GM23338 (cell line): Measurements from ENCODE around the gene TCEAL3. TPM values are rescaled to one million over a fixed set of nuclear protein-coding genes. Genes with fewer than 3 reads are reported as not detected.

ENCODE experiments used
- ATAC-seq: fragments of 200-7000 bp; cut with Tn5 transposase; 3 replicates; pipeline ENCODE4 v1.9.1; 2020
- DNase-seq: peaks from one replicate; pipeline ENCODE4 v3.0.0-alpha.2; 2015; ENCODE audit warnings: low spot score
- H2AFZ ChIP-seq: fragments of 200-600 bp; sonication (generic); 2 replicates; pipeline ENCODE4 v1.8.0; 2016; ENCODE audit warnings: antibody characterized with exemption, mild to moderate bottlenecking, moderate library complexity
- H3F3A ChIP-seq: fragments of 200-600 bp; sonication (generic); replicated peaks from 2 replicates; pipeline ENCODE4 v1.8.0; 2017; ENCODE audit warnings: antibody characterized with exemption, mixed run types, low read depth
- H3K27ac ChIP-seq: fragments of 200-600 bp; sonication (generic); 2 replicates; pipeline ENCODE4 v1.6.1; 2016; ENCODE audit warnings: low read depth
- H3K27me3 ChIP-seq: fragments of 200-600 bp; sonication (generic); 2 replicates; pipeline ENCODE4 v1.8.0; 2016; ENCODE audit warnings: mild to moderate bottlenecking, mixed run types, moderate library complexity; ENCODE audit not compliant: insufficient read depth
- H3K36me3 ChIP-seq: fragments of 200-600 bp; sonication (generic); 2 replicates; pipeline ENCODE4 v1.8.0; 2016; ENCODE audit warnings: mild to moderate bottlenecking; ENCODE audit not compliant: insufficient read depth
- H3K4me1 ChIP-seq: fragments of 200-600 bp; sonication (generic); 2 replicates; pipeline ENCODE4 v1.8.0; 2016; ENCODE audit warnings: mild to moderate bottlenecking, moderate library complexity; ENCODE audit not compliant: insufficient read depth
- H3K4me2 ChIP-seq: fragments of 200-600 bp; sonication (generic); 2 replicates; pipeline ENCODE4 v1.7.1; 2017; ENCODE audit warnings: mixed run types
- H3K4me3 ChIP-seq: fragments of 200-600 bp; sonication (generic); 2 replicates; pipeline ENCODE4 v1.6.1; 2016; ENCODE audit warnings: mixed run types
- H3K79me2 ChIP-seq: fragments of 200-600 bp; sonication (generic); replicated peaks from 2 replicates; pipeline ENCODE4 v1.8.0; 2017; ENCODE audit warnings: mild to moderate bottlenecking; ENCODE audit not compliant: insufficient read depth
- H3K9me2 ChIP-seq: fragments of 200-600 bp; sonication (generic); 2 replicates; pipeline ENCODE4 v1.8.0; 2017; ENCODE audit not compliant: insufficient read depth
- H4K20me1 ChIP-seq: fragments of 200-600 bp; sonication (generic); replicated peaks from 2 replicates; pipeline ENCODE4 v1.8.0; 2017; ENCODE audit warnings: mild to moderate bottlenecking; ENCODE audit not compliant: insufficient read depth
- H3K27ac Mint-ChIP-seq: 2 replicates; pipeline ENCODE4 v1.8.0; 2020; ENCODE audit warnings: inconsistent platforms, mild to moderate bottlenecking, moderate library complexity, mixed read lengths
- H3K27me3 Mint-ChIP-seq: 3 replicates; pipeline ENCODE4 v1.8.0; 2022; ENCODE audit warnings: low read depth, mild to moderate bottlenecking, moderate library complexity, mixed read lengths, inconsistent platforms; ENCODE audit not compliant: insufficient read depth, poor library complexity
- H3K36me3 Mint-ChIP-seq: 3 replicates; pipeline ENCODE4 v1.8.0; 2021; ENCODE audit warnings: low read depth, mild to moderate bottlenecking, inconsistent platforms, moderate library complexity, mixed read lengths
- H3K4me1 Mint-ChIP-seq: 3 replicates; pipeline ENCODE4 v1.8.0; 2020; ENCODE audit warnings: mild to moderate bottlenecking, inconsistent platforms, mixed read lengths
- H3K4me3 Mint-ChIP-seq: 3 replicates; pipeline ENCODE4 v1.8.0; 2021; ENCODE audit warnings: moderate library complexity, mild to moderate bottlenecking, inconsistent platforms, mixed read lengths
- H3K9me3 Mint-ChIP-seq: 3 replicates; pipeline ENCODE4 v1.8.0; 2020; ENCODE audit warnings: moderate library complexity, mild to moderate bottlenecking, inconsistent platforms, mixed read lengths
- CREB1 ChIP-seq: fragments of 250-450 bp; sonication (Bioruptor Pico); IDR thresholded peaks from 2 replicates; pipeline ENCODE4 v1.5.0; 2020; ENCODE audit warnings: low read depth, mild to moderate bottlenecking, moderate library complexity
- CTCF ChIP-seq, 2 experiments: fragments of 200-600 bp in 1 of 2; sonication (generic) in 1 of 2; conservative IDR thresholded peaks; 2 replicates each; pipeline versions ENCODE4 v1.5.1 to v1.6.1; 2016 to 2017; ENCODE audit warnings: antibody characterized with exemption in 2 of 2, low read depth in 2 of 2, mild to moderate bottlenecking in 2 of 2, moderate library complexity in 1 of 2
- ETS1 ChIP-seq: IDR thresholded peaks from 2 replicates; pipeline ENCODE4 v1.6.1; 2016; ENCODE audit warnings: antibody characterized with exemption
- EZH2 ChIP-seq: fragments of 200-600 bp; sonication (generic); IDR thresholded peaks from one replicate; pipeline ENCODE4 v1.8.0; 2017; ENCODE audit warnings: antibody characterized with exemption, mild to moderate bottlenecking, low read depth; ENCODE audit not compliant: unreplicated experiment
- EZH2phosphoT487 ChIP-seq: fragments of 200-600 bp; sonication (generic); IDR thresholded peaks from one replicate; pipeline ENCODE4 v1.8.1; 2018; ENCODE audit warnings: antibody characterized with exemption; ENCODE audit not compliant: unreplicated experiment
- JUNB ChIP-seq: IDR thresholded peaks from one replicate; pipeline ENCODE4 v1.6.1; 2016; ENCODE audit warnings: antibody characterized with exemption; ENCODE audit not compliant: unreplicated experiment
- NANOG ChIP-seq: IDR thresholded peaks from 2 replicates; pipeline ENCODE4 v1.6.1; 2016; ENCODE audit warnings: antibody characterized with exemption, borderline replicate concordance
- POLR2AphosphoS5 ChIP-seq: IDR thresholded peaks from 2 replicates; pipeline ENCODE4 v1.6.1; 2016; ENCODE audit warnings: antibody characterized with exemption, low read depth
- REST ChIP-seq: IDR thresholded peaks from one replicate; pipeline ENCODE4 v1.6.1; 2018; ENCODE audit warnings: antibody characterized with exemption; ENCODE audit not compliant: unreplicated experiment
- STAT1 ChIP-seq: IDR thresholded peaks from one replicate; pipeline ENCODE4 v1.6.1; 2016; ENCODE audit warnings: antibody characterized with exemption; ENCODE audit not compliant: unreplicated experiment
- ZNF114 ChIP-seq: fragments of 250-450 bp; sonication (Bioruptor Pico); IDR thresholded peaks from 2 replicates; pipeline ENCODE4 v1.5.0; 2020; ENCODE audit warnings: mild to moderate bottlenecking, moderate library complexity
- ZNF331 ChIP-seq: fragments of 250-450 bp; sonication (Bioruptor Pico); IDR thresholded peaks from 2 replicates; pipeline ENCODE4 v1.5.0; 2020; ENCODE audit warnings: low read depth, mild to moderate bottlenecking, moderate library complexity
- polyA plus RNA-seq: library from polyadenylated mRNA; unstranded; fragments of >200 nt; fragmentation: Nextera tagmentation; extraction: Ambion mirVana; gene quantifications from 2 replicates; pipeline ENCODE4 v1.2.1, GENCODE V29; 2016
- total RNA-seq: library from RNA; depleted of rRNA; stranded (reverse); fragments of >200 nt; shearing (Covaris generic); gene quantifications from 2 replicates; pipeline ENCODE4 v1.2.3, GENCODE V29; 2014
- TF ChIP-seq, protein P1 (sequence below): fragments of 250-450 bp; sonication (Bioruptor Pico); IDR thresholded peaks from 2 replicates; pipeline ENCODE4 v1.5.0; 2020; ENCODE audit warnings: mild to moderate bottlenecking, moderate library complexity

The TCEAL3 gene
- total and polyA plus RNA-seq, 2 experiments from 2014 or later = 5.2 to 31.1 TPM

GRCh38 chrX:103614999-103615398 lies 7.2 kb downstream of the TCEAL3 start:
- Histone ChIP-seq H3K27me3 (no peaks in the 10 kb centered on the region), H3K36me3 (no peaks in the 10 kb centered on the region), H3K79me2 (no peaks in the 10 kb centered on the region), H3K27ac (no peak overlapping the region), H3K9me2 (no peaks in the 10 kb centered on the region), H3K4me2 (no peak overlapping the region), H3F3A (no peaks in the 10 kb centered on the region), H2AFZ (no peak overlapping the region), H3K4me1 (peaks cover 18% of the 10 kb centered on the region; the same call in 1 of the 2 replicates), H4K20me1 (no peaks in the 10 kb centered on the region), H3K4me3 (no peak overlapping the region)
- H3K4me1 Mint-ChIP-seq = peaks cover 22% of the 10 kb centered on the region
- H3K9me3 Mint-ChIP-seq = no peaks in the 10 kb centered on the region
- no peak overlapping the region for H3K27ac Mint-ChIP-seq
- DNase-seq (no peak), ATAC-seq (no peak)
- no peak for TF ChIP-seq STAT1
- TF ChIP-seq REST = no peak
- TF ChIP-seq EZH2 = no peak
- no peak for TF ChIP-seq POLR2AphosphoS5
- no peak for TF ChIP-seq NANOG
- TF ChIP-seq, protein P1, sequence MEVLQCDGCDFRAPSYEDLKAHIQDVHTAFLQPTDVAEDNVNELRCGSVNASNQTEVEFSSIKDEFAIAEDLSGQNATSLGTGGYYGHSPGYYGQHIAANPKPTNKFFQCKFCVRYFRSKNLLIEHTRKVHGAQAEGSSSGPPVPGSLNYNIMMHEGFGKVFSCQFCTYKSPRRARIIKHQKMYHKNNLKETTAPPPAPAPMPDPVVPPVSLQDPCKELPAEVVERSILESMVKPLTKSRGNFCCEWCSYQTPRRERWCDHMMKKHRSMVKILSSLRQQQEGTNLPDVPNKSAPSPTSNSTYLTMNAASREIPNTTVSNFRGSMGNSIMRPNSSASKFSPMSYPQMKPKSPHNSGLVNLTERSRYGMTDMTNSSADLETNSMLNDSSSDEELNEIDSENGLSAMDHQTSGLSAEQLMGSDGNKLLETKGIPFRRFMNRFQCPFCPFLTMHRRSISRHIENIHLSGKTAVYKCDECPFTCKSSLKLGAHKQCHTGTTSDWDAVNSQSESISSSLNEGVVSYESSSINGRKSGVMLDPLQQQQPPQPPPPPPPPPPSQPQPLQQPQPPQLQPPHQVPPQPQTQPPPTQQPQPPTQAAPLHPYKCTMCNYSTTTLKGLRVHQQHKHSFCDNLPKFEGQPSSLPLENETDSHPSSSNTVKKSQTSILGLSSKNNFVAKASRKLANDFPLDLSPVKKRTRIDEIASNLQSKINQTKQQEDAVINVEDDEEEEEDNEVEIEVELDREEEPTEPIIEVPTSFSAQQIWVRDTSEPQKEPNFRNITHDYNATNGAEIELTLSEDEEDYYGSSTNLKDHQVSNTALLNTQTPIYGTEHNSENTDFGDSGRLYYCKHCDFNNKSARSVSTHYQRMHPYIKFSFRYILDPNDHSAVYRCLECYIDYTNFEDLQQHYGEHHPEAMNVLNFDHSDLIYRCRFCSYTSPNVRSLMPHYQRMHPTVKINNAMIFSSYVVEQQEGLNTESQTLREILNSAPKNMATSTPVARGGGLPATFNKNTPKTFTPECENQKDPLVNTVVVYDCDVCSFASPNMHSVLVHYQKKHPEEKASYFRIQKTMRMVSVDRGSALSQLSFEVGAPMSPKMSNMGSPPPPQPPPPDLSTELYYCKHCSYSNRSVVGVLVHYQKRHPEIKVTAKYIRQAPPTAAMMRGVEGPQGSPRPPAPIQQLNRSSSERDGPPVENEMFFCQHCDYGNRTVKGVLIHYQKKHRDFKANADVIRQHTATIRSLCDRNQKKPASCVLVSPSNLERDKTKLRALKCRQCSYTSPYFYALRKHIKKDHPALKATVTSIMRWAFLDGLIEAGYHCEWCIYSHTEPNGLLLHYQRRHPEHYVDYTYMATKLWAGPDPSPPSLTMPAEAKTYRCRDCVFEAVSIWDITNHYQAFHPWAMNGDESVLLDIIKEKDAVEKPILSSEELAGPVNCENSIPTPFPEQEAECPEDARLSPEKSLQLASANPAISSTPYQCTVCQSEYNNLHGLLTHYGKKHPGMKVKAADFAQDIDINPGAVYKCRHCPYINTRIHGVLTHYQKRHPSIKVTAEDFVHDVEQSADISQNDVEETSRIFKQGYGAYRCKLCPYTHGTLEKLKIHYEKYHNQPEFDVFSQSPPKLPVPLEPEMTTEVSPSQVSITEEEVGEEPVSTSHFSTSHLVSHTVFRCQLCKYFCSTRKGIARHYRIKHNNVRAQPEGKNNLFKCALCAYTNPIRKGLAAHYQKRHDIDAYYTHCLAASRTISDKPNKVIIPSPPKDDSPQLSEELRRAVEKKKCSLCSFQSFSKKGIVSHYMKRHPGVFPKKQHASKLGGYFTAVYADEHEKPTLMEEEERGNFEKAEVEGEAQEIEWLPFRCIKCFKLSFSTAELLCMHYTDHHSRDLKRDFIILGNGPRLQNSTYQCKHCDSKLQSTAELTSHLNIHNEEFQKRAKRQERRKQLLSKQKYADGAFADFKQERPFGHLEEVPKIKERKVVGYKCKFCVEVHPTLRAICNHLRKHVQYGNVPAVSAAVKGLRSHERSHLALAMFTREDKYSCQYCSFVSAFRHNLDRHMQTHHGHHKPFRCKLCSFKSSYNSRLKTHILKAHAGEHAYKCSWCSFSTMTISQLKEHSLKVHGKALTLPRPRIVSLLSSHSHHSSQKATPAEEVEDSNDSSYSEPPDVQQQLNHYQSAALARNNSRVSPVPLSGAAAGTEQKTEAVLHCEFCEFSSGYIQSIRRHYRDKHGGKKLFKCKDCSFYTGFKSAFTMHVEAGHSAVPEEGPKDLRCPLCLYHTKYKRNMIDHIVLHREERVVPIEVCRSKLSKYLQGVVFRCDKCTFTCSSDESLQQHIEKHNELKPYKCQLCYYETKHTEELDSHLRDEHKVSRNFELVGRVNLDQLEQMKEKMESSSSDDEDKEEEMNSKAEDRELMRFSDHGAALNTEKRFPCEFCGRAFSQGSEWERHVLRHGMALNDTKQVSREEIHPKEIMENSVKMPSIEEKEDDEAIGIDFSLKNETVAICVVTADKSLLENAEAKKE (CRISPR knock-in tag) = no peak
- no peak for TF ChIP-seq JUNB
- no peak for TF ChIP-seq EZH2phosphoT487
- no peak for TF ChIP-seq CREB1 (CRISPR knock-in tag)
- TF ChIP-seq ETS1 = no peak
- TF ChIP-seq CTCF (conservative IDR thresholded peaks at IDR 0.05; ENCODE audit: low read depth in 2 of 2) = no peak
- no peak for TF ChIP-seq ZNF331 (CRISPR knock-in tag)
- TF ChIP-seq ZNF114 (CRISPR knock-in tag) = no peak
- H3K36me3 Mint-ChIP-seq = no peaks in the 10 kb centered on the region
- no peaks in the 10 kb centered on the region for H3K27me3 Mint-ChIP-seq
- no peak overlapping the region for H3K4me3 Mint-ChIP-seq
